Stomach (tissue), 4 donors: ENCODE results near the gene ODF4.

Source experiments
- EP300 ChIP-seq: sonication (generic); formaldehyde crosslinking; IDR thresholded peaks from one replicate; pipeline ENCODE4 v1.6.1; 2017; ENCODE audit warnings: antibody characterized with exemption
- POLR2A ChIP-seq, 4 donors: fragments of 450-650 bp; IDR thresholded peaks; one replicate each; pipeline ENCODE4 v1.6.1; 2016; ENCODE audit warnings: antibody characterized with exemption in 4 of 4, control low read depth in 2 of 4, mild to moderate bottlenecking in 1 of 4, moderate library complexity in 1 of 4
- POLR2AphosphoS5 ChIP-seq, 3 donors: sonication (generic); formaldehyde crosslinking; IDR thresholded peaks; one replicate each; pipeline ENCODE4 v1.6.1; 2016; ENCODE audit warnings: antibody characterized with exemption in 3 of 3

- no peak for TF ChIP-seq POLR2AphosphoS5 (IDR thresholded peaks at IDR 0.05)
- no peak for TF ChIP-seq EP300
- no peak for TF ChIP-seq POLR2A (IDR thresholded peaks at IDR 0.05)
These were observed 44.8 kb upstream of the ODF4 start for GRCh38 chr17:8294814-8295316.
